ENCODE results near the gene RPS27L. TPM values are rescaled to one million over a fixed set of nuclear protein-coding genes. Genes with fewer than 3 reads are reported as not detected.

Gene RPS27L
- total RNA-seq, 1 experiment from 2014 or later = 133 TPM

DNA sequence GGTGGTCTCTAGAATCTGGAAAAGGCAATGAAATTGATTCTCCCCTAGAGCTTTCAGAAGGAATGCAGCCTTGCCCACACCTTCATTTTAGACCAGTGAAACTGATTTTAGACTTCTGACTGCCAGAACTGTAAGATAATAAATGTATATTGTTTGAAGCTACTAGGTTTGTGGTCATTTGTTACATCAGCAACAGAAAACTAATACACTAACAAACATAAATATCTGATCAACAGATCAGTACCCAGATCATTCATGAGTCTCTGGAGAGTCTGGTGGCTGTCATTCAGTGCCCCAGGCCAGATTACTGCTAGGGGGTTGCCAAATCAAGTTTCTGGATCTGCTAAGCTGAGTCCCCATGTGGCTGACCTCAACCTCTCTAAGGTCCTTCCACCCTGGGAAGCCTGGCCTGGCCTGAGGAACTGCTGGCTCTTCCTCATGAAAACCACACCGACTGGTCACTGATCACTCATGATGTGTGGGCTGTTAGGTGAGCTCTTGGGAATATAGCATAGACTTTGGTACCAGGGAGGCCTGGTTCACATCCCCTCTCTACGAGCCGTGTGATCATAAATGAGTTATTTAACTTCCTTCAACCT, 46.8 kb downstream of the RPS27L start (continued):
- TF ChIP-seq, protein P1, sequence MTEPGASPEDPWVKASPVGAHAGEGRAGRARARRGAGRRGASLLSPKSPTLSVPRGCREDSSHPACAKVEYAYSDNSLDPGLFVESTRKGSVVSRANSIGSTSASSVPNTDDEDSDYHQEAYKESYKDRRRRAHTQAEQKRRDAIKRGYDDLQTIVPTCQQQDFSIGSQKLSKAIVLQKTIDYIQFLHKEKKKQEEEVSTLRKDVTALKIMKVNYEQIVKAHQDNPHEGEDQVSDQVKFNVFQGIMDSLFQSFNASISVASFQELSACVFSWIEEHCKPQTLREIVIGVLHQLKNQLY (CRISPR knock-in tag; IDR thresholded peaks at IDR 0.05) = no peak
- no peak for TF ChIP-seq IRF2 (CRISPR knock-in tag; IDR thresholded peaks at IDR 0.05; ENCODE audit: borderline replicate concordance, low read depth)
- TF ChIP-seq ZBTB21 (CRISPR knock-in tag; IDR thresholded peaks at IDR 0.05; ENCODE audit: borderline replicate concordance) = no peak
- no peak for TF ChIP-seq ETV6 (CRISPR knock-in tag; IDR thresholded peaks at IDR 0.05)
- no peak for TF ChIP-seq SMAD3 (CRISPR knock-in tag; IDR thresholded peaks at IDR 0.05; ENCODE audit: borderline replicate concordance)
- no peak for TF ChIP-seq EMX1 (CRISPR knock-in tag; IDR thresholded peaks at IDR 0.05)
- no peak for TF ChIP-seq GTF2I (CRISPR knock-in tag; conservative IDR thresholded peaks at IDR 0.05)
- no peak for TF ChIP-seq RELA (CRISPR knock-in tag; IDR thresholded peaks at IDR 0.05; ENCODE audit: borderline replicate concordance)
- TF ChIP-seq GABPB1 (CRISPR knock-in tag; IDR thresholded peaks at IDR 0.05) = no peak

DNA sequence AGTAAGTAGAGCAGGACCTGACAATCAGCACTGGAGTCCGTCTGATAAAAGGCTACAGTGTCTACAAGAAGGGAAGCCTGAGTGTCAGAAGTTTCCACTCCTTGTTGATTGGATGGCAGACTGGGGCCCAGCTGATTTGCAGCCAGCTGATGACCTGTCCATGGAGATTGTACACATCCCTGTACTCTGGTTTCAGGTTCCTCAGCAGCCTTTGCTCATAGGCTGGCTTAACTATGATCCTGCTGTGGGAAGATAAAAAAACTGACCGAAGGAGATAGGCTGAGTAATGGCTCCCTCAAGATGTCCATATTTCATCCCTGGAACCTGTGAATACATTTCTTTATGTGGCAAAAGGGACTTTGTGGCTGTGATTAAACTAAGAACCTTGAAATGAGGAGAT, 47.4 kb downstream of the RPS27L start:
- DNase-seq (ENCODE audit: low spot score) = no peak
- TF ChIP-seq TP53 (CRISPR knock-in tag; IDR thresholded peaks at IDR 0.05) = no peak
- TF ChIP-seq ESRRA (CRISPR knock-in tag; IDR thresholded peaks at IDR 0.05; ENCODE audit: borderline replicate concordance) = no peak
- no peak for TF ChIP-seq ZBTB21 (CRISPR knock-in tag; IDR thresholded peaks at IDR 0.05; ENCODE audit: borderline replicate concordance)
- TF ChIP-seq ZNF317 (CRISPR knock-in tag; IDR thresholded peaks at IDR 0.05; ENCODE audit: borderline replicate concordance, low read depth) = no peak
- TF ChIP-seq NR3C1 (CRISPR knock-in tag; conservative IDR thresholded peaks at IDR 0.05; ENCODE audit: low read depth) = no peak
- no peak for TF ChIP-seq OVOL2 (CRISPR knock-in tag; IDR thresholded peaks at IDR 0.05; ENCODE audit: borderline replicate concordance)
- TF ChIP-seq JUN (CRISPR knock-in tag; IDR thresholded peaks at IDR 0.05) = no peak
- TF ChIP-seq RELA (CRISPR knock-in tag; IDR thresholded peaks at IDR 0.05; ENCODE audit: borderline replicate concordance) = no peak
- no peak for TF ChIP-seq IRF2 (CRISPR knock-in tag; IDR thresholded peaks at IDR 0.05; ENCODE audit: borderline replicate concordance, low read depth)
- CTCF ChIA-PET = no interaction called here
- POLR2A ChIA-PET = no interaction called here
- no peak overlapping the region for H3K4me3 Mint-ChIP-seq
- ATAC-seq = no peak
- peaks cover 13% of the 10 kb centered on the region for H3K9me3 Mint-ChIP-seq
- H3K27me3 Mint-ChIP-seq (ENCODE audit: low read depth) = no peaks in the 10 kb centered on the region; the same call in 1 of the 2 replicates
- H3K36me3 Mint-ChIP-seq = peaks cover 3% of the 10 kb centered on the region
- no peak overlapping the region for H3K27ac Mint-ChIP-seq
- H3K4me1 Mint-ChIP-seq = no peaks in the 10 kb centered on the region

DNA sequence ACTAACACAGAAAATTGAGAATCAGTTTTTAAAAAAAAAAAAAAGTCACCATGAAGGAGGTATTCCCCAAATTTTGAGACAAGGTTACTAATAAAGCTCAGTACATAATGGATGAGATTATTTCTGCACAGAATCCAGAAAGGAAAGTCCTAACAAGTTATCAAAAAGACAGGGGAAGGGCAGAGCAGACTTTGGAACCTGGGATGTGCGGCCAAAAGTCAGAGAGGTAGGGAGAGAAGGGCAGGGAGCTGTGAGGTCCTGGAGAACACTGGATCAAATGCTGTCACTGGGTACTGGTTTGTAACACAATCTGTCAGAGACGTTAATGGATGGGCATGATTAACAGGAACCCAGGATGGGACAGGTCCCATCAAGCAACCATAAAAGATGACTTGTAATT, 47.8 kb downstream of the RPS27L start:
- H3K4me1 Mint-ChIP-seq = no peaks in the 10 kb centered on the region
- no peak for ATAC-seq
- H3K27ac Mint-ChIP-seq = no peak overlapping the region
- no peak for DNase-seq (ENCODE audit: low spot score)
- peaks cover 4% of the 10 kb centered on the region for H3K36me3 Mint-ChIP-seq
- H3K4me3 Mint-ChIP-seq = no peak overlapping the region
- ChIA-PET CTCF (no interaction called here), POLR2A (no interaction called here)
- TF ChIP-seq, protein P2, sequence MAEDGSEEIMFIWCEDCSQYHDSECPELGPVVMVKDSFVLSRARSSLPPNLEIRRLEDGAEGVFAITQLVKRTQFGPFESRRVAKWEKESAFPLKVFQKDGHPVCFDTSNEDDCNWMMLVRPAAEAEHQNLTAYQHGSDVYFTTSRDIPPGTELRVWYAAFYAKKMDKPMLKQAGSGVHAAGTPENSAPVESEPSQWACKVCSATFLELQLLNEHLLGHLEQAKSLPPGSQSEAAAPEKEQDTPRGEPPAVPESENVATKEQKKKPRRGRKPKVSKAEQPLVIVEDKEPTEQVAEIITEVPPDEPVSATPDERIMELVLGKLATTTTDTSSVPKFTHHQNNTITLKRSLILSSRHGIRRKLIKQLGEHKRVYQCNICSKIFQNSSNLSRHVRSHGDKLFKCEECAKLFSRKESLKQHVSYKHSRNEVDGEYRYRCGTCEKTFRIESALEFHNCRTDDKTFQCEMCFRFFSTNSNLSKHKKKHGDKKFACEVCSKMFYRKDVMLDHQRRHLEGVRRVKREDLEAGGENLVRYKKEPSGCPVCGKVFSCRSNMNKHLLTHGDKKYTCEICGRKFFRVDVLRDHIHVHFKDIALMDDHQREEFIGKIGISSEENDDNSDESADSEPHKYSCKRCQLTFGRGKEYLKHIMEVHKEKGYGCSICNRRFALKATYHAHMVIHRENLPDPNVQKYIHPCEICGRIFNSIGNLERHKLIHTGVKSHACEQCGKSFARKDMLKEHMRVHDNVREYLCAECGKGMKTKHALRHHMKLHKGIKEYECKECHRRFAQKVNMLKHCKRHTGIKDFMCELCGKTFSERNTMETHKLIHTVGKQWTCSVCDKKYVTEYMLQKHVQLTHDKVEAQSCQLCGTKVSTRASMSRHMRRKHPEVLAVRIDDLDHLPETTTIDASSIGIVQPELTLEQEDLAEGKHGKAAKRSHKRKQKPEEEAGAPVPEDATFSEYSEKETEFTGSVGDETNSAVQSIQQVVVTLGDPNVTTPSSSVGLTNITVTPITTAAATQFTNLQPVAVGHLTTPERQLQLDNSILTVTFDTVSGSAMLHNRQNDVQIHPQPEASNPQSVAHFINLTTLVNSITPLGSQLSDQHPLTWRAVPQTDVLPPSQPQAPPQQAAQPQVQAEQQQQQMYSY (CRISPR knock-in tag; IDR thresholded peaks at IDR 0.05) = no peak
- TF ChIP-seq, protein P3, sequence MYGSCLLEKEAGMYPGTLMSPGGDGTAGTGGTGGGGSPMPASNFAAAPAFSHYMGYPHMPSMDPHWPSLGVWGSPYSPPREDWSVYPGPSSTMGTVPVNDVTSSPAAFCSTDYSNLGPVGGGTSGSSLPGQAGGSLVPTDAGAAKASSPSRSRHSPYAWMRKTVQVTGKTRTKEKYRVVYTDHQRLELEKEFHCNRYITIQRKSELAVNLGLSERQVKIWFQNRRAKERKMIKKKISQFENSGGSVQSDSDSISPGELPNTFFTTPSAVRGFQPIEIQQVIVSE (CRISPR knock-in tag; IDR thresholded peaks at IDR 0.05; ENCODE audit: borderline replicate concordance) = no peak
- TF ChIP-seq, protein P4, sequence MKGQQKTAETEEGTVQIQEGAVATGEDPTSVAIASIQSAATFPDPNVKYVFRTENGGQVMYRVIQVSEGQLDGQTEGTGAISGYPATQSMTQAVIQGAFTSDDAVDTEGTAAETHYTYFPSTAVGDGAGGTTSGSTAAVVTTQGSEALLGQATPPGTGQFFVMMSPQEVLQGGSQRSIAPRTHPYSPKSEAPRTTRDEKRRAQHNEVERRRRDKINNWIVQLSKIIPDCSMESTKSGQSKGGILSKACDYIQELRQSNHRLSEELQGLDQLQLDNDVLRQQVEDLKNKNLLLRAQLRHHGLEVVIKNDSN (CRISPR knock-in tag; IDR thresholded peaks at IDR 0.05) = no peak
- TF ChIP-seq ZNF263 (CRISPR knock-in tag; IDR thresholded peaks at IDR 0.05; ENCODE audit: low read depth) (no peak), FOXP1 (CRISPR knock-in tag; IDR thresholded peaks at IDR 0.05; ENCODE audit: borderline replicate concordance) (no peak)
- H3K27me3 Mint-ChIP-seq (ENCODE audit: low read depth) = no peaks in the 10 kb centered on the region; the same call in 1 of the 2 replicates
- peaks cover 17% of the 10 kb centered on the region for H3K9me3 Mint-ChIP-seq
